GM19240 (cell line): ENCODE results near the gene GPR32.
"Not testable (repeated sequence)": the region's sequence is repeated elsewhere in the genome, so short reads cannot be mapped to it uniquely, and the experiment has no call there.

Experiments used
- DNase-seq: peaks from one replicate; pipeline ENCODE4 v3.0.0; 2011; ENCODE audit warnings: low spot score; ENCODE audit not compliant: insufficient read length

Gene GPR32

DNA sequence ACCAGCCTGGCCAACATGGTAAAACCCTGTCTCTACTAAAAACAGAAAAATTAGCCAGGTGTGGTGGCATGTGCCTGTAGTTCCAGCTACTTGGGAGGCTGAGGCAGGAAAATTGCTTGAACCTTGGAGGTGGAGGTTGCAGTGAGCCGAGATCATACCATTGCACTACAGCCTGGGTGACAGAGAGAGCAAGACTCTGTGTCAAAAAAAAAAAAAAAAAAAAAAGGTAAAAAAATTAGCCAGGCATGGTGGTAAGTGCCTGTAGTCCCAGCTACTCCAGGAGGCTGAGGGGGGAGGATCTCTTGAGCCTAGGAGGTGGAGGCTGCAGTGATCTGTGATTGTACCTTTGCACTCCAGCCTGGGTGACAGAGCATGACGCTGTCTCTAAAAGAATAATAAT lies at the start of gene GPR32:
GPR32 (plus strand) TSS at position 301 of the 400 bp plus-strand sequence. CDS start 137 bp downstream, outside the sequence.
- not testable (repeated sequence) for DNase-seq

DNA sequence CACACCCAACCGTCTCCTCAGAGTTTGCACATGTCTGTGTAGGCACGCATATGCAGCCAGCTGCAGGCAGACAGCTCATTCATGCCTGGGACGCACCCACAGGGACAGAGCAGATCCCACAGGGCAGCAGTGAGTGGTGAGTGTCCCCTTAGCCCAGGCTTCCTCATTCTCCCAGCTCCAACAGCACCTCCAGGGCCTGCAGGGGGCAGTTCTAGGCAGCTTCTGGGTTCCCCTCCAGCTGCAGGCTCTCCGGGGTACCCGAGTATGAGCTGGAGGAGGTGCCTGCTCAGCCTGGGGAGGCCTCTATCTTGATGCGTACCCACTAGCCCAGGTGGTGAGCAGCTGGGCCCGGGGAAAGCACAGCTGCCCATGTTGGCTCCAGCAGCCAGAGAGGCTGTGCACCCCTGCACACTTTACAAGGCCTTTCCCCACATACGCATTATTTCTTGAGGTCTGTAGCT lies 49.3 kb upstream of the GPR32 start:
- DNase-seq, result no peak

GRCh38 chr19:50721441-50722137 lies 48.7 kb upstream of the GPR32 start:
- DNase-seq, result no peak

DNA sequence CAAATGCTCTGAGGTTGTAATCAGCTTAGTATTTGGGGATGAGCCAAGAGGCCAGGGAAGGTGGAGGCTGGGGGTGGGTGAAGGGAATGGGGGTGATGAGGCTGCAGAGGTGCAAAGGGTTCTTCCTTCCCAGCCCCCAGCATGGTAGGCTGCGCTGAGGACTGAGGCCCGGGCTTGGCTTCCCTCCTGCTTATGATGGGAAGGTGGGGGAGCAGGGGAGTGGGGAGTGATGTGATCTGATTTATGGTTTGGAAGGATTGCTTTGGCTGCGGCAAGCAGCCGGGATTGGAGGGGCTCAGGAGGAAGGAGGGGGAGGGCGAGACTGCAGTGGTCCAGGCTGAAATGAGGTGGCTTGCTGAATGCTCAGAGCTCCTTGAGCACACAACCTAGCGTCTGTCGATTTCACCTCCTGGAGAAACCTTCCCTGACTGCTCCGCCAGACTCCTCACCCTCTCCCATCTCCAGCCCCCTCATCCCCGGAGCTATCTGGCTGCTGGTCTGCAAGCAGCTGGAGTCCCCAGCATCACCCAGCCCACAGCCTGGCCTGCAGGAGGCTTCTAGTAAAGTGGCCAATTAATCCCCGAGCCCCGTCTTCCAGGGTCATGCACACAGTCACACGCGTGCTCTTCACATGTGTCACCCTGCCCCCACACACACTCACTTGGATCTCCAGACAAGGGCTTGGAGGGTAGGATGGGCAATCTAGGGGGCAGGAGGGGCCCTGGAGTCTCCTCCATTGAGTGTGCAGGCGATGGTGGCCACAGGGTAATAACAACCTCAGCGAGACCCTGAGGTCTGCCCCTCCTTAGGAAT lies 47.9 kb upstream of the GPR32 start:
- no peak for DNase-seq

DNA sequence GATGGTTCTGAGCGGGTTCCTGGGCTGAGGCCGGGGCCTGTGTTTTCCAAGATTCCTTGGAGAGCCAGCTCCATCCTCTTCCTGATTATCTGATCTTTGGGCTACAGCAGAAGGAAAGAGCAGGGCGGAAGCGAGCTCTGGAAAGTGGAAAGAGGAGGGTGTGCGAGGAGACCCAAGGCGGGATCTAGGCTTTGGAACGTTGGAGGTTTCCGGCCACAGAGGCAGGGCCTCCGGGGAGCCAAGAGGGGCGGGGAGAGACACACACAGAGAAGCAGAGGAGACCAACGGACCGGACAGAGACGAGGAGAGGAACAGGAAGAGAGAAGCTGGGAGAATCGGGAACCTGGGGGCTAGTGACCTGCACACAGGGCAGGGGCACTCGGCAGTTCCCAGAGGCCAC lies 47.2 kb upstream of the GPR32 start, which contains the start of gene CLEC11A:
CLEC11A (plus strand) TSS at position 296 of the 400 bp plus-strand sequence. CDS start 162 bp downstream, outside the sequence.
- DNase-seq, result no peak

DNA sequence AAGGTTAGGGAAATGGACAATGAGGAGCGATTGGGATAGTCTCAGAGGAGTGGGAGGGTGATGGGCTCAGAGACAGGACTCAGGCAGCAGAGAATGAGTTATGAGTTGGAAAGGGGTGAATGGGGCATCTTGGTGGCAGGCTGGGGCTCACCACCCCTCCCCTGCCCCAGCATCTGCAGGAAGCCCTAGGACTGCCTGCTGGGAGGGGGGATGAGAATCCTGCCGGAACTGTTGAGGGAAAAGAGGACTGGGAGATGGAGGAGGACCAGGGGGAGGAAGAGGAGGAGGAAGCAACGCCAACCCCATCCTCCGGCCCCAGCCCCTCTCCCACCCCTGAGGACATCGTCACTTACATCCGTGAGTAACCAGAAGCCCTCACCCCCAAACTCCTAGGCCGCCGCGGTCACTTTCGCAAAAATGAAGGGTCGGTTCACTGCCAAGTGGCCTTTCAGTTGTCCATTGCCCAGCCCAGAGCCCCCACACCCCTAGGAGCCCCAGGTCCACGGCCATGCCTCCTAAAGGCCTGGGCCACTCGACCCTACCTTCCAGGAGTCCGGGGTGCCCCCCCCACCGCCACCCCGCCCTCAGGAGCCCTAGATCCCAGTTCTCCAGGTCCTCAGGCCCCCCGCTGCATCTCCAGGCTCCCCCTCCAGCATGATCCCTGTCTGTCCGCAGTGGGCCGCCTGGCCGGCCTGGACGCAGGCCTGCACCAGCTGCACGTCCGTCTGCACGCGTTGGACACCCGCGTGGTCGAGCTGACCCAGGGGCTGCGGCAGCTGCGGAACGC lies 46.3 kb upstream of the GPR32 start:
- DNase-seq, result no peak

DNA sequence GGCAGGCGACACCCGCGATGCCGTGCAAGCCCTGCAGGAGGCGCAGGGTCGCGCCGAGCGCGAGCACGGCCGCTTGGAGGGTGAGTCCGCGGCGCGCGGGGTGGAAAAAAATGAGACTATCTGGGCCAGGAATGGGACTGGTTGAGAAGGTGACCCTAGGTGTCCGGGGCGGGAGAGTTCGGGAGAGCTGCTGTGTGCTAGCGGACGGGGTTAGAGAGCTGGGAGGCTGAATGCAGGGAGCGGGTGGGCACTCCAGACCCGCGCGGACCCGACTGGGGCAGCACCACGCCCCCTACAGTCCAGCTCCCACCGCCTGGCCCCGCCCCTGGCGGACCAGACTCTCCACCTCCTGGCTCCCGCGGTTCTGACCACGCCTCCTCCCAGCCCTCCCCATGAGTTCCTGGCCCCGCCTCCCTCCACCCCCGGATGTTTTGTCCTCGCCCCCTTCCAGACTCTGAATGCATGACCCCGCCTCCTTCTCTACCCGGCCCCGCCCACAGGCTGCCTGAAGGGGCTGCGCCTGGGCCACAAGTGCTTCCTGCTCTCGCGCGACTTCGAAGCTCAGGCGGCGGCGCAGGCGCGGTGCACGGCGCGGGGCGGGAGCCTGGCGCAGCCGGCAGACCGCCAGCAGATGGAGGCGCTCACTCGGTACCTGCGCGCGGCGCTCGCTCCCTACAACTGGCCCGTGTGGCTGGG lies 45.6 kb upstream of the GPR32 start:
- DNase-seq, result peak; percentile 98

DNA sequence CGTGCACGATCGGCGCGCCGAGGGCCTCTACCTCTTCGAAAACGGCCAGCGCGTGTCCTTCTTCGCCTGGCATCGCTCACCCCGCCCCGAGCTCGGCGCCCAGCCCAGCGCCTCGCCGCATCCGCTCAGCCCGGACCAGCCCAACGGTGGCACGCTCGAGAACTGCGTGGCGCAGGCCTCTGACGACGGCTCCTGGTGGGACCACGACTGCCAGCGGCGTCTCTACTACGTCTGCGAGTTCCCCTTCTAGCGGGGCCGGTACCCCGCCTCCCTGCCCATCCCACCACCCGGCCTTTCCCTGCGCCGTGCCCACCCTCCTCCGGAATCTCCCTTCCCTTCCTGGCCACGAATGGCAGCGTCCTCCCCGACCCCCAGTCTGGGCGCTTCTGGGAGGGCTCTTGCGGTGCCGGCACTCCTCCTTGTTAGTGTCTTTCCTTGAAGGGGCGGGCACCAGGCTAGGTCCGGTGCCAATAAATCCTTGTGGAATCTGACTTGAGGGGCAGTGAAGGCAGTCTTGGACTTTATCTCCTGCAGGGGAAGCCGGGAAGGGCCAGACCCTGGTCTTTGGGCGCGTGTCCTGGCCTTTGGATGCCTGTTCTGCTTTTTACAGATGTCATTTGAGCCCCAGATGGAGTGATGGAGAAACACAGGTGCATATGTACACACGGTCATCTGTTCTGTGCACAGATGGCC lies 44.9 kb upstream of the GPR32 start:
- DNase-seq, result no peak

DNA sequence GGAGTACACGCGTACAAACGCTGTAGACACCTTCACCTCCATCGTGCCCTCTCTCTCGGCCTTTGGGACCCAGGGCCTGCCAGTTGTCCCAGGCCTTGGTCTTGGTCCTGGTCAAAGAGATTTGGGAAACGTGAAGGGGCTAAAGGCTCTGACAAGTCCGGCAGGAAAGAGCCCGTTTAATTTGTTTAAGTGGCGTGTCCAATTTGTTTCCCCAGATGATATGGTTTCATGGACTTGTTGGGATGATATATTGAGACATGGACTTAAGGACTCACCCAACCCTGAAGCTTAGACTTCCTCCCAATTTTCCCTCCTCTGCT lies 44.4 kb upstream of the GPR32 start:
- DNase-seq, result no peak

DNA sequence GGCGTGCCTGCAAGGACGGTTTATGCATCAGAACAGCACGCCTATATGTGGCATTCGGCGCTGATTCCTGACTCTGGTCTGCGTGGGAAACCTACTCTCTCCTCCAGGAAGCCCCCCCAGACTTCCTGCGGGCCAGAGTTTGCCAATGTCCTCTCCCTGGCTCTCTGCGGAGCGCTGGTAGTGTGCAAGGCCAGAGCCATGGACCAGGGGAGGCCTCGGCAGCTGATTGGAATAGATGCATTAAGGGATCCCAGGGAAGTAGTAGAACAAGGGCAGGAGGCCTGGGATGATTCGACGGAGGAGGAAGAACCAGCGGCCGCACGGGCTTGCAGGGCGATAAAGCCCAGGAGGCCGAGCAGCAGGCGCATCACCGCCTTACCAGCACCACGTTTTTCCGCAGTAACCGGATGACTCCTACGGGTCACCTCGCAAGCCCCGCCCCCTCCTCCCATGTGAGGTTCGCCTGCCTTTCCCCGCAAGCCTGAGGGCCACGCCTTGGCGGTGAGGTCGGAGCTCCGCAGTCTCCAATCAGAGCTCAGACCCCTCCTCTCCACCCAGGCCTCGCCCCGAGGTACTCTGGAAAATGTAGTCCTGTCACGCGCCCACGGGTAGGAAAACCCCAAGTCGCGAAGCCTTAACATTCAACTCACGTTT lies 42.1 kb upstream of the GPR32 start:
- DNase-seq, result no peak

DNA sequence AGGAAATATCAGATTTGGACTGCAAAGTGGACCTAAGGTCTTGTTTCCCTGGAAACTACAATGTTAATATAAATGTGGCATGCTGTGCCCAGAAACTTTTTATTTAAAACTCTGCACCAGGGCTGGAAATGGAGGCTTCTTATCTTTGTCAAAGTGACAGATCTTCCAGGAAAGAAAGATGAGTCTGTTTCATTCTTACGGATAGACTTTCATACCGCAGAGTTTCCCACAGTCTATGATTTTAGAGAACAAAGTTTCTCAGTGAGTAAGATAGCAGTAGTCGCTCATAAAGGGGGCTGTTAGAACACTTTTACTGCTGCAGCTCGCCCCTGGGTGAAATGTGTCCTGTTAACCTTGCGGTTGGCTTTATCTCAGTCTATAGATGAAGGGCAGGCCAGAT lies 40.4 kb upstream of the GPR32 start:
- DNase-seq, result no peak

DNA sequence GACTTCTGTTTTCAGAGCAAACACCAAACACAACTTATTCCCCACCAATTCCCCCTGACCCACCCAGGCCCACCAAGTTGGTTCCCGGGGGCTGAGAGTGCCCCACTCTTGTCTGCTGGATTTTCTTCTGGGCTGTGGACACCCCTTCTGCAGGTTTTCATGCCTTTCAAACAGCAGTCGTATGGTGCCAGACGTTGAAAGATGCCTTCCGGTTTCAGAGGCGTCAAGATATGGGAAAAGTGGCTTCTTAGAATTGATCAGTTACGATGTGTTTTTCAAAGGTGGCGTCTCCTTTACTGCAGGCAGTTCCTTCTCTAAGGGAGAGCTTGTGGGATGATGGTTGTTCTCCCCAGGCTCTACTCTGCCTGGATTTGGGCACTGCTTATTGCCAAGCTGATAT lies 34.4 kb upstream of the GPR32 start:
- DNase-seq, result no peak

- no peak for DNase-seq
Observed at GRCh38 chr19:50736338-50736737, 33.9 kb upstream of the GPR32 start.

DNA sequence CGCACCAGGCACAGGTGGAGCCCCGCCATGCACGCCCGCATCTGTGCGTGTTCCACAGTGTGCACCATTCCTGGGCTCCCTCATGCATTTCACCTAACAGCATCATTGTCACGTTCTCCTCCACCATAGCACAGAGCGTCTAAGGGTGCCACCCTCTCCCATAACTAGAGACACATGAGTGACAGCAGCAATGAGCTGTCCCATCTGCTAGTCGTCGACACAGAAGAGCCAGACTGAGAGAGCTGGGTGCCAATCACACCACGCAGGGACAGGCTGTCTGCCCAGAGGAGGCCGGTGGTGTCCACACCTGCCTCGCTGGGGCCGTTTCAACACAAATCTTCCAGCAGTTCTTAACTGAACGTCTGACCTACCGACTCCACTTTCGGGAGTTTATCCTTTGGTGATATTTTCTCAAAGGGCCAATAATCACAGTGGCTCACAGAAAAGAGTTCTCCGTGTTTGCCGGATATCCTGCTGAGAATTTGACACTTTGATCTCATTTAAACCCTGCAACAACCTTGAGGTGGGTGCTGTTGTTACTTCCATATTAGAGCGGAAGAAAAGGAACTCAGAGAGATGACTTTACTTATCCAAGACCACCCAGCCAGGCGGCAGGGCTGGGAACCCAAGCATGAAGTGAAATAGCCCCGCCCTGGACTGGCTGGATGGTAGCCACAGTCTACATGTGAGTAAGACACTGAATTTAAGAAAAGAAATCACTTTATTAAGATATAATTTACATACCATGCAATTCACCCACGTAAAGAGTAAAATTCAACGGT lies 30.9 kb upstream of the GPR32 start:
- no peak for DNase-seq

DNA sequence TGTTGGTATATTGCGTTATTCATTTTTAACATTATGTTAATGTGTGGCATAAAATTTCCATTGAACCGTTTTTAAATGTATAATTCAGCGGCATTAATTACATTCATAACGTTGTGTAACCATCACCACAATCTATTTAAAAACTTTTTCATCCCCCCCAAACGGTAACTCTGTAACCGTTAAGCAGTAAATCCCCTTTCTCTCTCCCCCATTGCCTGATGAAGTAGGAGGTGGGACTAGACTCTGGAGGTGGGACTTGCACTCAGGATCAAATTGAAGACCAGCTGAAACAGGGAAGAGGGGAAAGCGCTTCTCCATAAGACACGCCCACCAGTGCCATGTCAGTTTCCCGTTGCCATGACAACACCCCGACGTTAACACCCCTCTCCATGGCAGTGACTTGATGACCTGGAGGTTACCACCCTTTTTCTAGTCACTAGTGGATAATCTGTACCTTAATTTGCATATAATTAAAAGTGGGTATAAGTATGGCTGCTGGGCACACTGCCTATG lies 30.3 kb upstream of the GPR32 start:
- DNase-seq, result no peak

DNA sequence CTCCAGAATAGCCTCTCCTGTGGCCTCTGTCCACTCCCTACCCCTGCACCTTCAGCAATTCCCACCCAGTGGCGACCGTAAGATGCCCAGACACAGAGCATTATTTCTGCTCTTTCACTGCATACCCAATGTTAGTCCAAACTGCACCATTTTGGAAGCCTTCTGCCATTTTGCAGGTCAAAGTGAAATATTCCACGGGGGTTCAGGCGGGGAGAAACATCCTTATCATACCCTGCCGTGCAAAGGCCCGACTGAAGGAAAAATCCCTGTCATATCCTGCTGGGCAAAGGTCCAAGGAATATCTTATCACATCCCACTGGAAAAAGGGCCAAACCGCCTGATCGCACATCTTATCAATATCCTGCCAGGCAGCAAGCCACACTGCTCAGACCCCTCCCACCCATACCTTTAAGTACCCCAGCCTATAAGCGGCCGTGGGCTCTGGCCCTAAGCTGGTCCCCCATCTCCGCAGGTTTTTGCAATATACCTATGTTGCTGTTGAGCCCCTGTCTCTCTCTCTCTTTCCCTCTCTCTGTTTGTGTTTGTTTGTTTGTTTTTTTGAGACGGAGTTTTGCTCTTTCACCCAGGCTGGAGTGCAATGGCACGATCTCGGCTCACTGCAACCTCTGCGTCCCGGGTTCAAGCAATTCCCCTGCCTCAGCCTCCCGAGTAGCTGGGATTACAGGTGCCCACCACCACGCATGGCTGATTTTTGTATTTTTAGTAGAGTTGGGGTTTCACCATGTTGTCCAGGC lies 28.9 kb upstream of the GPR32 start:
- no peak for DNase-seq

GRCh38 chr19:50743537-50743936 lies 26.7 kb upstream of the GPR32 start:
- no peak for DNase-seq

- DNase-seq, result no peak
Observed at GRCh38 chr19:50745221-50745620, 25.0 kb upstream of the GPR32 start.
